SK-N-SH treated with all-trans-retinoic acid at 6 μM for 48 hours (cell line): ENCODE results near the gene NRIP1.
"Not testable (repeated sequence)": the region's sequence is repeated elsewhere in the genome, so short reads cannot be mapped to it uniquely, and the experiment has no call there.

Experiments
- ATAC-seq: fragments of 200-7000 bp; cut with Tn5 transposase; 3 replicates; pipeline ENCODE4 v1.9.1; 2020; ENCODE audit warnings: mild to moderate bottlenecking, moderate library complexity
- CSDC2 ChIP-seq: fragments of 250-450 bp; sonication (Bioruptor Pico); IDR thresholded peaks from 2 replicates; pipeline ENCODE4 v1.5.0; 2020; ENCODE audit warnings: mild to moderate bottlenecking, moderate library complexity
- CSRNP3 ChIP-seq: fragments of 250-450 bp; sonication (Bioruptor Pico); IDR thresholded peaks from 2 replicates; pipeline ENCODE4 v1.5.1; 2021; ENCODE audit warnings: mild to moderate bottlenecking, moderate library complexity
- GLIS3 ChIP-seq: fragments of 250-450 bp; sonication (Bioruptor Pico); IDR thresholded peaks from 2 replicates; pipeline ENCODE4 v1.5.0; 2020; ENCODE audit warnings: mild to moderate bottlenecking, moderate library complexity
- ISL1 ChIP-seq: fragments of 250-450 bp; sonication (Bioruptor Pico); IDR thresholded peaks from 2 replicates; pipeline ENCODE4 v2.1.2; 2022; ENCODE audit warnings: mild to moderate bottlenecking, moderate library complexity
- OSR1 ChIP-seq: fragments of 250-450 bp; sonication (Bioruptor Pico); IDR thresholded peaks from 2 replicates; pipeline ENCODE4 v1.8.0; 2022; ENCODE audit warnings: moderate library complexity, mild to moderate bottlenecking, inconsistent platforms
- RARB ChIP-seq: fragments of 250-450 bp; sonication (Bioruptor Pico); IDR thresholded peaks from 2 replicates; pipeline ENCODE4 v1.8.0; 2021; ENCODE audit warnings: mild to moderate bottlenecking, moderate library complexity
- SNAI2 ChIP-seq: fragments of 250-450 bp; sonication (Bioruptor Pico); IDR thresholded peaks from 2 replicates; pipeline ENCODE4 v1.5.0; 2020; ENCODE audit warnings: mild to moderate bottlenecking, moderate library complexity
- TCF4 ChIP-seq: fragments of 250-450 bp; sonication (Bioruptor Pico); IDR thresholded peaks from 2 replicates; pipeline ENCODE4 v1.8.0; 2021; ENCODE audit warnings: mild to moderate bottlenecking, moderate library complexity, borderline replicate concordance
- TOX ChIP-seq: fragments of 250-450 bp; sonication (Bioruptor Pico); IDR thresholded peaks from 2 replicates; pipeline ENCODE4 v1.8.0; 2021; ENCODE audit warnings: mild to moderate bottlenecking, moderate library complexity, borderline replicate concordance
- TSHZ2 ChIP-seq: fragments of 250-450 bp; sonication (Bioruptor Pico); IDR thresholded peaks from 2 replicates; pipeline ENCODE4 v1.5.0; 2020; ENCODE audit warnings: mild to moderate bottlenecking, moderate library complexity
- ZFP3 ChIP-seq: fragments of 250-450 bp; sonication (Bioruptor Pico); IDR thresholded peaks from 2 replicates; pipeline ENCODE4 v1.5.0; 2020; ENCODE audit warnings: mild to moderate bottlenecking, moderate library complexity
- ZFP30 ChIP-seq: fragments of 450-650 bp; formaldehyde crosslinking; IDR thresholded peaks from 2 replicates; pipeline ENCODE4 v1.5.0; 2022; ENCODE audit warnings: mild to moderate bottlenecking, moderate library complexity
- ZNF565 ChIP-seq: fragments of 450-650 bp; formaldehyde crosslinking; conservative IDR thresholded peaks from 2 replicates; pipeline ENCODE4 v1.5.0; 2020; ENCODE audit warnings: low read depth, mild to moderate bottlenecking, moderate library complexity
- ZNF8 ChIP-seq: fragments of 450-650 bp; formaldehyde crosslinking; IDR thresholded peaks from 2 replicates; pipeline ENCODE4 v1.5.0; 2020; ENCODE audit warnings: mild to moderate bottlenecking, moderate library complexity
- TF ChIP-seq, protein P1 (sequence below): fragments of 250-450 bp; sonication (Bioruptor Pico); IDR thresholded peaks from 2 replicates; pipeline ENCODE4 v1.5.1; 2020; ENCODE audit warnings: low read depth, mild to moderate bottlenecking, moderate library complexity
- TF ChIP-seq, protein P2 (sequence below): fragments of 250-450 bp; sonication (Bioruptor Pico); IDR thresholded peaks from 2 replicates; pipeline ENCODE4 v1.8.0; 2020; ENCODE audit warnings: mild to moderate bottlenecking, moderate library complexity, borderline replicate concordance

Gene NRIP1

GRCh38 chr21:15037095-15037899, 27.5 kb downstream of the NRIP1 start:
- no peak for ATAC-seq
- TF ChIP-seq CSDC2 (CRISPR knock-in tag): no peak
- TF ChIP-seq CSRNP3: no peak

GRCh38 chr21:15036189-15036588, 28.6 kb downstream of the NRIP1 start:
- no peak for ATAC-seq
- TF ChIP-seq RARB (CRISPR knock-in tag): no peak

DNA sequence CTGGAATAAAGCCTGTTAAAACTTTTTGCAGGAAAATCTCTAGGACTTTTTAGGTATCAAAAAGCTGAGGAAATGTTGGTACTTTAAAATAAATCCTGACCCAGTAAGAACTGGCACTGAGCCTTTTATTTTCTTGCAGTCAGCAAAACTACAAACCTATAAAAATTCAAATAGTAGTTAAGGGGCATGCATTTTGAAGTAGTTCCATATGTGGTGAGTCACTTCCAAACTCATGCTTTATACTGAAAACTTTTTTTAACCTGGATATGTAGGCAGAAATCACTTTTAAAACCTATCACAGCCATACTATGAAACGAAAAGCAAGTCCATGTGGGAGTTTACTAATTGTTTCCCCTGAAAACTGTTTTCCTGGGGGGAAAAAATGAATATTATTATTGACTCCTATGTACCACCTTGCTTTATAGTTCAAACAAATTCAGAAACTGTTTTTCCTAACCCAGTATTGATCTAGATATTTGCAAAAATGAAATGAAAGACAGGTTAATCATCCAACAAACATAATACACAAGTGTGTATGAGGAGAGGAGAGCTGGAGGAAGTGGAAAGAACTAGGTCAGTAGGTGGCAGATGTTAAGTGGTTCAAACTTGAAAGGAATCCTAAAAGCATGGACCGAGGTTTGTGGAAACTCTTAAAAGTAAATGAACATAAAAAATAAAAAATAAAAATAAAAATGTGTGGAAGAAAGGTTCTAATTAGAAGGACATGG, 30.5 kb downstream of the NRIP1 start:
- no peak for ATAC-seq
- no peak for TF ChIP-seq ZFP3
- TF ChIP-seq OSR1: no peak
- TF ChIP-seq, protein P1, sequence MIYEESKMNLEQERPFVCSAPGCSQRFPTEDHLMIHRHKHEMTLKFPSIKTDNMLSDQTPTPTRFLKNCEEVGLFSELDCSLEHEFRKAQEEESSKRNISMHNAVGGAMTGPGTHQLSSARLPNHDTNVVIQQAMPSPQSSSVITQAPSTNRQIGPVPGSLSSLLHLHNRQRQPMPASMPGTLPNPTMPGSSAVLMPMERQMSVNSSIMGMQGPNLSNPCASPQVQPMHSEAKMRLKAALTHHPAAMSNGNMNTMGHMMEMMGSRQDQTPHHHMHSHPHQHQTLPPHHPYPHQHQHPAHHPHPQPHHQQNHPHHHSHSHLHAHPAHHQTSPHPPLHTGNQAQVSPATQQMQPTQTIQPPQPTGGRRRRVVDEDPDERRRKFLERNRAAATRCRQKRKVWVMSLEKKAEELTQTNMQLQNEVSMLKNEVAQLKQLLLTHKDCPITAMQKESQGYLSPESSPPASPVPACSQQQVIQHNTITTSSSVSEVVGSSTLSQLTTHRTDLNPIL: no peak
- TF ChIP-seq TOX (CRISPR knock-in tag): no peak
- TF ChIP-seq ISL1 (CRISPR knock-in tag): no peak
- TF ChIP-seq SNAI2 (CRISPR knock-in tag): no peak
- no peak for TF ChIP-seq TCF4

DNA sequence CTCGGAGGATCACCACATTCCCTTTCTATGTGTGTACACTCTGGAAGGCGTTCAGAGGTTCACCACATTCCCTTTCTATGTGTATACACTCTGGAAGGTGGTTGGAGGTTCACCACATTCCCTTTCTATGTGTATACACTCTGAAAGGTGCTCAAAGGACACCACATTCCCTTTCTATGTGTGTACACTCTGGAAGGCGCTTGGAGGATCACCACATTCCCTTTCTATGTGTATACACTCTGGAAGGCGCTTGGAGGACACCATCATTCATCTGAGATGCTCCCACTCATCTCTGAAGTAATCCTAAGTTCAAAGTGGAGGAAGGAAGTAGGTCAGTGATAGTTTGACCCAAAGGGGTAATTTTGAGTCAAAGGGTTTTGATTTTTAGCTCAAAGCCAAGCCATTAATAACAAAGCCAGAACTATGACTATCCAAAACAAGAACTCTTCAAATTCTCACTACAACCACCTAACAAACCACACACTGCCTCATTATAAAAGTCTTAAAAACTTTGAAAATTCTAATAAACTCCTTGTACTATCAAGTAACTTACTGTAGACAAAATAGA, 32.9 kb downstream of the NRIP1 start:
- TF ChIP-seq ZNF565 (CRISPR knock-in tag) (no peak), RARB (CRISPR knock-in tag) (no peak), ZNF8 (CRISPR knock-in tag) (no peak), GLIS3 (CRISPR knock-in tag) (no peak), TOX (CRISPR knock-in tag) (no peak), CSDC2 (CRISPR knock-in tag) (no peak), OSR1 (no peak), TSHZ2 (no peak), CSRNP3 (no peak), ZFP30 (CRISPR knock-in tag) (no peak)
- TF ChIP-seq, protein P2, sequence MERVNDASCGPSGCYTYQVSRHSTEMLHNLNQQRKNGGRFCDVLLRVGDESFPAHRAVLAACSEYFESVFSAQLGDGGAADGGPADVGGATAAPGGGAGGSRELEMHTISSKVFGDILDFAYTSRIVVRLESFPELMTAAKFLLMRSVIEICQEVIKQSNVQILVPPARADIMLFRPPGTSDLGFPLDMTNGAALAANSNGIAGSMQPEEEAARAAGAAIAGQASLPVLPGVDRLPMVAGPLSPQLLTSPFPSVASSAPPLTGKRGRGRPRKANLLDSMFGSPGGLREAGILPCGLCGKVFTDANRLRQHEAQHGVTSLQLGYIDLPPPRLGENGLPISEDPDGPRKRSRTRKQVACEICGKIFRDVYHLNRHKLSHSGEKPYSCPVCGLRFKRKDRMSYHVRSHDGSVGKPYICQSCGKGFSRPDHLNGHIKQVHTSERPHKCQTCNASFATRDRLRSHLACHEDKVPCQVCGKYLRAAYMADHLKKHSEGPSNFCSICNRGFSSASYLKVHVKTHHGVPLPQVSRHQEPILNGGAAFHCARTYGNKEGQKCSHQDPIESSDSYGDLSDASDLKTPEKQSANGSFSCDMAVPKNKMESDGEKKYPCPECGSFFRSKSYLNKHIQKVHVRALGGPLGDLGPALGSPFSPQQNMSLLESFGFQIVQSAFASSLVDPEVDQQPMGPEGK: no peak
- ATAC-seq: no peak

DNA sequence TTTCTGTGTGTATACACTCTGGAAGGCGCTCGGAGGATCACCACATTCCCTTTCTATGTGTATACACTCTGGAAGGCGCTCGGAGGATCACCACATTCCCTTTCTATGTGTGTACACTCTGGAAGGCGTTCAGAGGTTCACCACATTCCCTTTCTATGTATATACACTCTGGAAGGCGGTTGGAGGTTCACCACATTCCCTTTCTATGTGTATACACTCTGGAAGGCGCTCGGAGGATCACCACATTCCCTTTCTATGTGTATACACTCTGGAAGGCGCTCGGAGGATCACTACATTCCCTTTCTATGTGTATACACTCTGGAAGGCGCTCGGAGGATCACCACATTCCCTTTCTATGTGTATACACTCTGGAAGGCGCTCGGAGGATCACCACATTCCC, 33.4 kb downstream of the NRIP1 start:
- not testable (repeated sequence) for ATAC-seq

DNA sequence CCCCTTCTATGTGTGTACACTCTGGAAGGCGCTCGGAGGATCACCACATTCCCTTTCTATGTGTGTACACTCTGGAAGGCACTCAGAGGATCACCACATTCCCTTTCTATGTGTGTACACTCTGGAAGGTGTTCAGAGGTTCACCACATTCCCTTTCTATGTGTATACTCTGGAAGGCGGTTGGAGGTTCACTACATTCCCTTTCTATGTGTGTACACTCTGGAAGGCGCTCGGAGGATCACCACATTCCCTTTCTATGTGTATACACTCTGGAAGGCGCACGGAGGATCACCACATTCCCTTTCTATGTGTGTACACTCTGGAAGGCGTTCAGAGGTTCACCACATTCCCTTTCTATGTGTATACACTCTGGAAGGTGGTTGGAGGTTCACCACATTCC, 33.9 kb downstream of the NRIP1 start:
- ATAC-seq: not testable (repeated sequence)
